ENCODE measurements around the gene MRAP2. TPM values are rescaled to one million over a fixed set of nuclear protein-coding genes. Genes with fewer than 3 reads are reported as not detected.

Gene MRAP2
- total RNA-seq, 1 experiment from 2014 or later = 0.38 TPM

DNA sequence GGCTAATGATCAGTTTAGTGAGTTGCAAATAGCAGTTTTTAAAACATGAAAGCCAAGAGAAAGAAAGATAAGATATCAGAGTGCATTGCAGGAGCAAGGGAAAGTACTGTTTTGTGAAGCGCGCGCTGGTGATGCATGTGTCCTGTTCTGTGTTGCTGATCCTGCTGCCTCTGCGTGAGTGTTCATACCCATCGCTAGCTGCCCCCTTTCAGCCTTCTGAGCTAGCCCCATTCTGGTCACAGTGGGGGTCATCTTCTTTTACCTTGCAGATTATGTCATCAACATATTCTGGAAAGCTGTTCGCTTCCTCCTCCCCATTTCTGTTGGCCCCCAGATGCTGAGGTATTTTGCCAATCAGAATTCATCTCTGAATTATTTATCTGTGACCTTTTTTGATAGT, 1.9 kb downstream of the MRAP2 start:
- CTCF ChIA-PET = no interaction called here

DNA sequence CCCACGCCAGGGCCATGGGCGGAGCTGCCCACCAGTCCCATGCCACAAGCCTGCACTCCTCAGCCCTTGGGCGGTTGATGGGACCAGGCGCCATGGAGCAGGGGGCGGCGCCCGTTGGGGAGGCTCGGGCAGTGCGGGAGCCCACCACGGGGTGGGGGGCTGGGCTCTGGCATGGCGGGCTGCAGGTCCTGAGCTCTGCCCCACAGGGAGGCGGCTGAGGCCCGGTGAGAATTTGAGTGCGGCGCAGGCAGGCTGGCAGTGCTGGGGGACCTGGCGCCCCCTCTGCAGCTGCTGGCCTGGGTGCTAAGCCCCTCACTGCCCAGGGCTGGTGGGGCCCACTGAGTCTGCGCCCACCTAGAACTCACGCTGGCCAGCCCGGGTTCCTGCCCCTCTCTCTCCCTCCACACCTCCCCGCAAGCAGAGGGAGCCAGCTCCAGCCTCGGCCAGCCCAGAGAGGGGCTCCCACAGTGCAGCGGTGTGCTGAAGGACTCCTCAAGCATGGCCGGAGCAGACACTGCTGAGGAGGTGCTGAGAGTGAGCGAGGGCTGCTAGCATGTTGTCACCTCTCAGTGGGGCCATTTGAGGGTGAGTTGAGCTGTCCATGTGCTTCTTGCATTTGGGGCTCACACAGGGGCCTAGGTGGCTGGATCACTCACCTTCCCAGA, 4.0 kb downstream of the MRAP2 start:
- no peak for DNase-seq
- H3K36me3 Mint-ChIP-seq (ENCODE audit: insufficient read depth, unreplicated experiment) = peaks cover 6% of the 10 kb centered on the region
- intact Hi-C loops (cut with micrococcal nuclease; ENCODE audit: unreplicated experiment) = no loop called here
- CTCF ChIA-PET = no interaction called here
- BruUV-seq (replicated peaks) = no TSS peak
- H3K4me1 Mint-ChIP-seq (ENCODE audit: low read depth, unreplicated experiment) = peaks cover 6% of the 10 kb centered on the region
- H3K4me3 Mint-ChIP-seq (ENCODE audit: low read depth, unreplicated experiment) = no peak overlapping the region
- peaks cover 16% of the 10 kb centered on the region for H3K27me3 Mint-ChIP-seq (ENCODE audit: unreplicated experiment)
- TF ChIP-seq, protein P1, sequence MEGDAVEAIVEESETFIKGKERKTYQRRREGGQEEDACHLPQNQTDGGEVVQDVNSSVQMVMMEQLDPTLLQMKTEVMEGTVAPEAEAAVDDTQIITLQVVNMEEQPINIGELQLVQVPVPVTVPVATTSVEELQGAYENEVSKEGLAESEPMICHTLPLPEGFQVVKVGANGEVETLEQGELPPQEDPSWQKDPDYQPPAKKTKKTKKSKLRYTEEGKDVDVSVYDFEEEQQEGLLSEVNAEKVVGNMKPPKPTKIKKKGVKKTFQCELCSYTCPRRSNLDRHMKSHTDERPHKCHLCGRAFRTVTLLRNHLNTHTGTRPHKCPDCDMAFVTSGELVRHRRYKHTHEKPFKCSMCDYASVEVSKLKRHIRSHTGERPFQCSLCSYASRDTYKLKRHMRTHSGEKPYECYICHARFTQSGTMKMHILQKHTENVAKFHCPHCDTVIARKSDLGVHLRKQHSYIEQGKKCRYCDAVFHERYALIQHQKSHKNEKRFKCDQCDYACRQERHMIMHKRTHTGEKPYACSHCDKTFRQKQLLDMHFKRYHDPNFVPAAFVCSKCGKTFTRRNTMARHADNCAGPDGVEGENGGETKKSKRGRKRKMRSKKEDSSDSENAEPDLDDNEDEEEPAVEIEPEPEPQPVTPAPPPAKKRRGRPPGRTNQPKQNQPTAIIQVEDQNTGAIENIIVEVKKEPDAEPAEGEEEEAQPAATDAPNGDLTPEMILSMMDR (IDR thresholded peaks at IDR 0.05; ENCODE audit: unreplicated experiment) = no peak
- H3K9me3 Mint-ChIP-seq (ENCODE audit: low read depth, unreplicated experiment) = no peaks in the 10 kb centered on the region
- no peak overlapping the region for H3K27ac Mint-ChIP-seq (ENCODE audit: unreplicated experiment)

More for the DNA sequence above, 1.9 kb downstream of the MRAP2 start:
- Mint-ChIP-seq H3K4me1 (ENCODE audit: low read depth, unreplicated experiment) (peaks cover 6% of the 10 kb centered on the region), H3K9me3 (ENCODE audit: low read depth, unreplicated experiment) (no peaks in the 10 kb centered on the region), H3K27me3 (ENCODE audit: unreplicated experiment) (peaks cover 16% of the 10 kb centered on the region), H3K36me3 (ENCODE audit: insufficient read depth, unreplicated experiment) (peaks cover 6% of the 10 kb centered on the region), H3K27ac (ENCODE audit: unreplicated experiment) (no peak overlapping the region), H3K4me3 (ENCODE audit: low read depth, unreplicated experiment) (no peak overlapping the region)
- no peak for DNase-seq
- intact Hi-C loops (cut with micrococcal nuclease; ENCODE audit: unreplicated experiment) = no loop called here
- BruUV-seq (replicated peaks) = no TSS peak
- TF ChIP-seq, protein P1 (IDR thresholded peaks at IDR 0.05; ENCODE audit: unreplicated experiment) = no peak

DNA sequence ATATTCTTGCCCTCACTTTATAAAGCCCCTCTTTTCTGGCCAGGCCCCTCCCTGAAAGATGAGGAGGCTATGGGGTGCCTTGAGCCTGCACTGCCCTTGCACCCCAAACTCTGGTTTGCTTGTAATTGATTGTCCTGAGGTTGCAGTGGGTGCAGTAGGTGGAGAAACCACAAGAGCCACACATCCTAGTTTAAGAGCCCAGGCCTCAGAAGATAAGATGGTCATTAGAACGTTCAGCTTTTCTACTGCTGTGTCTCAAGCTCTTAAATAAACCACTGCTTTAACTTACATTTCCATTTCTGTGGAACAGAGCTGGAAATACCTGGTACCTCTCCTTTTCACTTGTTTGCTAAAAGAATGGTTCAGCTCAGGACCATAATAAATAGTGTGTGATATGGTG, 9.0 kb downstream of the MRAP2 start:
- Mint-ChIP-seq H3K4me3 (ENCODE audit: low read depth, unreplicated experiment) (no peak overlapping the region), H3K36me3 (ENCODE audit: insufficient read depth, unreplicated experiment) (no peaks in the 10 kb centered on the region), H3K9me3 (ENCODE audit: low read depth, unreplicated experiment) (no peaks in the 10 kb centered on the region), H3K27ac (ENCODE audit: unreplicated experiment) (no peak overlapping the region), H3K4me1 (ENCODE audit: low read depth, unreplicated experiment) (no peaks in the 10 kb centered on the region), H3K27me3 (ENCODE audit: unreplicated experiment) (no peaks in the 10 kb centered on the region)
- TF ChIP-seq, protein P1 (IDR thresholded peaks at IDR 0.05; ENCODE audit: unreplicated experiment) = no peak
- DNase-seq = no peak
- intact Hi-C loops (cut with micrococcal nuclease; ENCODE audit: unreplicated experiment) = no loop called here
- CTCF ChIA-PET = no interaction called here
- BruUV-seq (replicated peaks) = no TSS peak

DNA sequence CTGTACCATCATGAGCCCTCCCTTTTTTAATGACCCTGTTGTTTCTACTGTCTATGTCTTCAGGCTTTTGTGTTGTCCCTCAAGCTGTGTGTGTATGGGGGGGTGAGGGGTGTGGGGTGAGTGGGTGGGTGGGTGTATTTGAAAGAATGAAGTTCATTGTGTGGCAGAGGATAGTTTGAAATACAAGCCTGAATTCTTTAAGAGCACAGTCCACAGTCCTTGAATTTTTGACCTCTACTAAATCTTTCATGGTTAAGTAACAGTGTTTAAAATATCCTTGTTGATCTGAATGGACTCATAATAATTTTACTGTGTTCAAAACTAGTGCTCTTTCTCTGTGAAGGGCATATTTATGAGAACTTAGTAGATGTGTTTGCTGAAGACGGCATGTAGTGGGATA, 10.0 kb downstream of the MRAP2 start:
- Mint-ChIP-seq H3K36me3 (ENCODE audit: insufficient read depth, unreplicated experiment) (no peaks in the 10 kb centered on the region), H3K9me3 (ENCODE audit: low read depth, unreplicated experiment) (no peaks in the 10 kb centered on the region), H3K4me3 (ENCODE audit: low read depth, unreplicated experiment) (no peak overlapping the region), H3K27me3 (ENCODE audit: unreplicated experiment) (no peaks in the 10 kb centered on the region), H3K27ac (ENCODE audit: unreplicated experiment) (no peak overlapping the region), H3K4me1 (ENCODE audit: low read depth, unreplicated experiment) (no peaks in the 10 kb centered on the region)
- no peak for DNase-seq
- TF ChIP-seq, protein P1 (IDR thresholded peaks at IDR 0.05; ENCODE audit: unreplicated experiment) = no peak
- no TSS peak for BruUV-seq (replicated peaks)
- CTCF ChIA-PET = no interaction called here
- intact Hi-C loops (cut with micrococcal nuclease; ENCODE audit: unreplicated experiment) = no loop called here

Data from Calu3 (cell line).